PC-3 (cell line): Measurements from ENCODE around the gene NOP56. TPM values are rescaled to one million over a fixed set of nuclear protein-coding genes. Genes with fewer than 3 reads are reported as not detected.

Source experiments
- ATAC-seq: fragments of 200-7000 bp; cut with Tn5 transposase; 2 replicates; pipeline ENCODE4 v1.9.1; 2020; ENCODE audit warnings: mild to moderate bottlenecking, moderate library complexity
- BruUV-seq: library from RNA; stranded (reverse); fragments of 400-500 nt; replicated peaks from 2 replicates; lab custom pipeline; 2021; lab: Mats Ljungman, UMichigan
- CTCF ChIA-PET: fragments of 300-600 bp; sonication (Branson Sonifier 250); formaldehyde crosslinking; loops from one replicate; lab custom pipeline; 2022; ENCODE audit warnings: antibody characterized with exemption; lab: Charles Lee
- POLR2A ChIA-PET: fragments of 300-600 bp; sonication (Branson Sonifier 250); formaldehyde crosslinking; loops from one replicate; lab custom pipeline; 2022; ENCODE audit warnings: antibody characterized with exemption; ENCODE audit not compliant: unreplicated experiment; lab: Charles Lee
- DNase-seq: peaks from one replicate; pipeline ENCODE4 v3.0.0-alpha.2; 2015
- H2AFZ ChIP-seq: fragments of 300-600 bp; sonication (generic); 2 replicates; pipeline ENCODE4 v1.6.0; 2016; ENCODE audit warnings: antibody characterized with exemption, low read length
- H3F3A ChIP-seq: fragments of 300-600 bp; sonication (generic); one replicate; pipeline ENCODE4 v1.6.0; 2017; ENCODE audit warnings: antibody characterized with exemption, low read length, control low read depth, mild to moderate bottlenecking; ENCODE audit not compliant: unreplicated experiment
- H3K27ac ChIP-seq: fragments of 300-600 bp; sonication (generic); 2 replicates; pipeline ENCODE4 v1.5.1; 2016; ENCODE audit warnings: mild to moderate bottlenecking, low read length
- H3K27me3 ChIP-seq: fragments of 300-600 bp; sonication (generic); 2 replicates; pipeline ENCODE4 v1.6.1; 2016; ENCODE audit warnings: low read length, mixed read lengths
- H3K36me3 ChIP-seq: fragments of 300-600 bp; sonication (generic); 2 replicates; pipeline ENCODE4 v1.6.1; 2016; ENCODE audit warnings: low read depth, mixed run types, low read length, mixed read lengths
- H3K4me1 ChIP-seq: fragments of 300-600 bp; sonication (generic); 2 replicates; pipeline ENCODE4 v1.5.1; 2016; ENCODE audit warnings: low read length; ENCODE audit not compliant: insufficient read depth
- H3K4me2 ChIP-seq: fragments of 300-600 bp; sonication (generic); 2 replicates; pipeline ENCODE4 v1.6.0; 2016; ENCODE audit warnings: low read length
- H3K4me3 ChIP-seq: fragments of 300-600 bp; sonication (generic); 2 replicates; pipeline ENCODE4 v1.5.1; 2016; ENCODE audit warnings: mild to moderate bottlenecking, low read length, mixed read lengths
- H3K79me2 ChIP-seq: fragments of 300-600 bp; sonication (generic); 2 replicates; pipeline ENCODE4 v1.6.1; 2017; ENCODE audit warnings: low read length, mixed read lengths
- H3K9ac ChIP-seq: fragments of 300-600 bp; sonication (generic); 2 replicates; pipeline ENCODE4 v1.6.0; 2016; ENCODE audit warnings: mild to moderate bottlenecking, low read length
- H3K9me2 ChIP-seq: fragments of 300-600 bp; sonication (generic); replicated peaks from 2 replicates; pipeline ENCODE4 v1.6.1; 2016; ENCODE audit warnings: mixed run types, low read length, mixed read lengths
- H3K9me3 ChIP-seq: fragments of 300-600 bp; sonication (generic); 2 replicates; pipeline ENCODE4 v1.6.1; 2016; ENCODE audit warnings: low read length, mixed read lengths
- H4K20me1 ChIP-seq: fragments of 300-600 bp; sonication (generic); 2 replicates; pipeline ENCODE4 v1.6.1; 2016; ENCODE audit warnings: low read length, mixed read lengths
- CTCF ChIP-seq: fragments of 300-600 bp; sonication (generic); conservative IDR thresholded peaks from 2 replicates; pipeline ENCODE4 v1.5.1; 2017; ENCODE audit warnings: antibody characterized with exemption, low read depth, mild to moderate bottlenecking, low read length
- EZH2 ChIP-seq: fragments of 300-600 bp; sonication (generic); IDR thresholded peaks from one replicate; pipeline ENCODE4 v1.6.1; 2017; ENCODE audit warnings: antibody characterized with exemption, mild to moderate bottlenecking, low read length; ENCODE audit not compliant: unreplicated experiment
- EZH2phosphoT487 ChIP-seq: fragments of 300-600 bp; sonication (generic); IDR thresholded peaks from 2 replicates; pipeline ENCODE4 v1.6.1; 2018; ENCODE audit warnings: mild to moderate bottlenecking, antibody characterized with exemption, low read length, borderline replicate concordance
- intact Hi-C: fragments of 100-400 bp; cut with micrococcal nuclease; formaldehyde crosslinking; loops from 2 replicates; pipeline ENCODE4 v1.9.0; 2023
- total RNA-seq: library from RNA; depleted of rRNA; stranded (reverse); fragments of >200 nt; gene quantifications from 2 replicates; pipeline ENCODE4 v1.2.3, GENCODE V29; 2014

NOP56 gene
- total RNA-seq, 1 experiment from 2014 or later: 570 TPM

- Histone ChIP-seq H3K4me3 (no peak overlapping the region), H3K9me3 (no peaks in the 10 kb centered on the region), H3K27me3 (no peaks in the 10 kb centered on the region), H3K27ac (no peak overlapping the region), H2AFZ (no peak overlapping the region), H3K4me1 (no peaks in the 10 kb centered on the region), H3K9ac (no peak overlapping the region), H3F3A (no peaks in the 10 kb centered on the region), H3K36me3 (no peaks in the 10 kb centered on the region), H3K79me2 (no peaks in the 10 kb centered on the region), H3K4me2 (no peak overlapping the region), H3K9me2 (no peaks in the 10 kb centered on the region), H4K20me1 (no peaks in the 10 kb centered on the region)
- ATAC-seq: no peak
- ChIA-PET POLR2A (no interaction called here), CTCF (no interaction called here)
- no peak for DNase-seq
- no TSS peak for BruUV-seq
- intact Hi-C loops: no loop called here
- no peak for TF ChIP-seq CTCF
- no peak for TF ChIP-seq EZH2
- TF ChIP-seq EZH2phosphoT487: no peak
These were observed 11.5 kb upstream of the NOP56 start for GRCh38 chr20:2640899-2641298.

- ATAC-seq: no peak
- H3K9me2 ChIP-seq: no peaks in the 10 kb centered on the region
- no peak overlapping the region for H3K9ac ChIP-seq
- peaks cover 4% of the 10 kb centered on the region for H3F3A ChIP-seq
- ChIA-PET CTCF (no interaction called here), POLR2A (no interaction called here)
- no peak overlapping the region for H2AFZ ChIP-seq
- H4K20me1 ChIP-seq: no peaks in the 10 kb centered on the region
- H3K79me2 ChIP-seq: no peaks in the 10 kb centered on the region
- no peak for DNase-seq
- intact Hi-C loops: no loop called here
- no peak overlapping the region for H3K4me3 ChIP-seq
- no peaks in the 10 kb centered on the region for H3K27me3 ChIP-seq
- H3K9me3 ChIP-seq: no peaks in the 10 kb centered on the region
- H3K4me2 ChIP-seq: no peak overlapping the region
- no peaks in the 10 kb centered on the region for H3K36me3 ChIP-seq
- no peaks in the 10 kb centered on the region for H3K4me1 ChIP-seq
- no peak overlapping the region for H3K27ac ChIP-seq
- TF ChIP-seq EZH2phosphoT487: no peak
- no peak for TF ChIP-seq EZH2
- no TSS peak for BruUV-seq
These were observed 8.7 kb upstream of the NOP56 start for GRCh38 chr20:2643708-2644107.

GRCh38 chr20:2652724-2653555, 508 bp downstream of the NOP56 start:
- BruUV-seq: TSS peak; percentile 51
- H3K27me3 ChIP-seq: no peaks in the 10 kb centered on the region
- peaks cover 40% of the 10 kb centered on the region for H3F3A ChIP-seq
- TF ChIP-seq EZH2phosphoT487 (no peak), EZH2 (no peak), CTCF (no peak)
- ChIA-PET CTCF (interaction anchor here (1.2 kb wide), 1 partner anchor 199 kb away, joined by 3 read pairs; no protein-coding TSS in a partner anchor), POLR2A (interaction anchor here (0.6 kb wide), 2 partner anchors 17 to 1115 kb away, joined by 4 to 5 read pairs; partner anchors contain the start of gene ADISSP)
- DNase-seq (no peak), ATAC-seq (peak; percentile 51)
- H3K36me3 ChIP-seq: peaks cover 53% of the 10 kb centered on the region
- peaks cover 53% of the 10 kb centered on the region for H4K20me1 ChIP-seq
- no peaks in the 10 kb centered on the region for H3K9me3 ChIP-seq
- peaks cover 25% of the 10 kb centered on the region for H3K4me1 ChIP-seq
- H3K27ac ChIP-seq: peak overlapping the region; percentile 40
- H2AFZ ChIP-seq: peak overlapping the region; percentile 33; the same call in 1 of the 2 replicates
- H3K4me3 ChIP-seq: peak overlapping the region; percentile 97
- H3K9ac ChIP-seq: peak overlapping the region; percentile 98
- H3K4me2 ChIP-seq: peak overlapping the region; percentile 92
- intact Hi-C loops: loop anchor here (1.0 kb wide), 1 partner anchor 11 kb away; the partner anchor contains the start of gene IDH3B
- H3K79me2 ChIP-seq: peaks cover 61% of the 10 kb centered on the region
- no peaks in the 10 kb centered on the region for H3K9me2 ChIP-seq
